Activated CD4-positive, alpha-beta T cell treated with anti-CD3 and anti-CD28 coated beads, Interleukin-2, Interleukin-4, amounts not matched to agents 100 ng/mL and 50 ng/mL, durations not matched to agents 16 hours and 8 hours (primary cell): ENCODE data around the gene B3GNT9.
A peak's percentile ranks its signal among the peaks of the same experiment; 100 is the strongest.

Source experiments
- DNase-seq: peaks from one replicate; pipeline ENCODE4 v3.0.0-alpha.2; 2020; ENCODE audit warnings: low spot score

B3GNT9 gene

GRCh38 chr16:67112591-67113399 lies 38.0 kb downstream of the B3GNT9 start:
- DNase-seq, result no peak

- no peak for DNase-seq
These were observed 38.8 kb downstream of the B3GNT9 start for GRCh38 chr16:67111951-67112444.

GRCh38 chr16:67109407-67110135 lies 41.2 kb downstream of the B3GNT9 start, which contains the start of gene PHAF1:
PHAF1 (plus strand) TSS chr16:67109941; CDS start chr16:67110176, 235 bp downstream.
- DNase-seq, result peak; percentile 96

- no peak for DNase-seq
These were observed 41.8 kb downstream of the B3GNT9 start for GRCh38 chr16:67108931-67109406.

GRCh38 chr16:67108489-67108888 lies 42.3 kb downstream of the B3GNT9 start:
- no peak for DNase-seq

GRCh38 chr16:67105881-67106280 lies 44.9 kb downstream of the B3GNT9 start:
- DNase-seq, result no peak

GRCh38 chr16:67105246-67105645 lies 45.6 kb downstream of the B3GNT9 start:
- no peak for DNase-seq

GRCh38 chr16:67104845-67105244 lies 46.0 kb downstream of the B3GNT9 start:
- DNase-seq, result no peak

- DNase-seq, result no peak
These were observed 46.7 kb downstream of the B3GNT9 start for GRCh38 chr16:67104061-67104460.

- DNase-seq, result peak; percentile 30
These were observed 49.3 kb downstream of the B3GNT9 start for GRCh38 chr16:67101311-67102082.

GRCh38 chr16:67100569-67101310 lies 50.1 kb downstream of the B3GNT9 start:
- peak; percentile 31 for DNase-seq

GRCh38 chr16:67098599-67098998 lies 52.2 kb downstream of the B3GNT9 start:
- no peak for DNase-seq
